Amygdala (tissue), 56 donors: ENCODE results near the gene MRPL36.
"Not testable (repeated sequence)": the region's sequence is repeated elsewhere in the genome, so short reads cannot be mapped to it uniquely, and the experiment has no call there.

ENCODE experiments used
- DNase-seq, 56 donors: peaks; one replicate each; lab custom pipeline; 2025; lab: John Stamatoyannopoulos, UW

Gene MRPL36

GRCh38 chr5:1800472-1801221 is 1.0 kb upstream of the MRPL36 start:
- DNase-seq = peak in 25 of 56 donors; percentile 4 to 86 (median 40)

DNA sequence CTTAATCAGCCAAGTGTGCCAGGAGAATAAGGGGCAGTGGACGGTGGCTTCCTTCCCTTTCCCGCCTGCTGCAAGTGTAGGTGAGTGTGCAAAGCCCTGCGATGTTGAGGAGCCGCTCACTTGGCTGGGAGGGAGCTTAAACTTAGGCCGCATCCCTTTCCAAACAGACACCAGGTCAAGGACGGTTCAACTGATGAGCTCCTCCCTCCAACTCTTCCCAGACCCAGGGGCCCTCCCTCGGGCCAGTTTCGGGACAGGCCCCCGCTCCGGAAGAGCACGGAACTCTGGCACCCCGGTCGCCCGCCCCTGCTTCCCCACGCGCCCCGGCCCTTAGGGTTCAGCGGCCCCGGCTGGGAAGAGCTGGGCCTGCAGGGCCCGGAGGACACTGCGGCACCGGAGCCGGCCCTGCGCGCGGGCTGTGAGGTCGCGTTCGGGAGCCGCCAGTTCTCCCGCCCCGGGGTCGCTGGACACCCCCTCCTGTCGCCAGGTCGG is 481 bp downstream of the MRPL36 start:
- peak in 1 of 56 donors; percentile 43 for DNase-seq

- DNase-seq = not testable (repeated sequence)
Observed at GRCh38 chr5:1798589-1798988, 1.0 kb downstream of the MRPL36 start.

DNA sequence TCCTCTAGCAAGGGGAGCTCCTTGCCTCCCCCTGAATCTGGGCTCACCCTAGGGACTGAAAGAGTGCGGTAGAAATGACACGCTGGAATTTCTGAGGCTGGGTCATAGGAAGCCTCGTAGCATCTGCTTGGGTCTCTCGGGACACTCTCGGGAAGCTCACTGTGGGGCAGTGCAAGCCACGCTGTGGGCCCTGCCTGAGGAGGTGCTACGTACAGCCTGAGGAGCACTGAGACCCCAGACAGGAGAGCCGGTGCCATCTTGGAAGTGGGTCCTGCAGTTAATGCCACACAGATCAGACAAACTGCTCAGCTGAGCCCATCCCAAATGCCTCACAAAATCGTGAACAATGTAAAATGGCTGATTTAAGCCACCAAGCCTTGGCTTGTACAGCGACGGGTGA is 1.8 kb downstream of the MRPL36 start:
- DNase-seq = no peak

DNA sequence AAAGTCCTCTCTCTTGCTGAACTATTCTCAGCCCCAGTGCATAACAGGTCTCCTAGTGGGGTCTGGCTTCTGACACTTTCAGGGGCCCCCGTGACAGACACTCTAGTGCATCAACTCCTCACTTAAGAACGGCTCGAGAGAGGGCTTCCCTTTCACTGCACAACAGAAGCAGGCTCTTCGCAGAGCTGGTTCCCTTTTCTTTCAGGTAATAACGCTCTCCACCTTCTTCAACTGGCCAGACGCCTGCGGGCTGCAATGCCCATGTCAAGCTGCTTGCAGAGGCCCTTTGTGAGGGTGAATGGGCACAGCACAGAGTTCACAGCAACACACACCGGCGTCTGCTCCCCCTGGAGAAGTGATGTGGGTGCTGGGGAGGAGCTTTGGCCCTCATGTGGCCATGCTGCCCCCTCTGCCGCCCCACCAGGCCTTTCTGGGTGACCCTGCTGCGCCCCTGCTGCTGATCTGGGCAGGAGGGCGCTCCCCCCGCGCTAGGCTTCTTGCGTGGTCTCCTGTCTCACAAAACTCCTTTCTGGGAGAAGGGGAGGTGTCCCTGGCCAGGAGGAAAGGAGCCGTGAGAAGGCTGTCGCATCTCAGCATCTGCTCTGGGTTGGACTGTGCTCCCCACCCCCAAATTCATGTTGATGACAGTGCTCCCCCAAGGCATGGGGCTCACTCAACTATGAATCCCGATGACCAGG is 2.4 kb downstream of the MRPL36 start:
- no peak for DNase-seq

GRCh38 chr5:1796371-1797102 is 3.1 kb downstream of the MRPL36 start:
- no peak for DNase-seq

DNA sequence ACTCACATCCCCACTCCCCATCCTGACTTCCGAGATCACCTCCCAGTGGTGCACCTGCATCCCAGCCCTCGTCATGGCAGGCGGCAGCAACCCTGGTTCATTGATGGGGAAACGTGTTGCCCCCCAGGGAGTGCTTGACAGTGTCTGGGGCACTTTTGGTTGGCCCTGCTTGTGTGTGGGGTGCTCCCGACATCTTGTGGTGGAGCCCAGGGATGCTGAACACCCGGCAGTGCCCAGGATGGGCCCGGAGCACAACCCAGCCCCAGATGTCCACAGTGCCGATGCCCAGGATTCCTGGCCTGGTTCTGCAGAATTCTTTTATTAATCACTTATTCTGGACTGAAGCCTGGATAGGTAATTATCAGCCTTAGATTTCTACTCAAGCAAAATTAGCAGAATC is 3.7 kb downstream of the MRPL36 start:
- DNase-seq = no peak

- DNase-seq = no peak
Observed at GRCh38 chr5:1795506-1795905, 4.1 kb downstream of the MRPL36 start.

DNA sequence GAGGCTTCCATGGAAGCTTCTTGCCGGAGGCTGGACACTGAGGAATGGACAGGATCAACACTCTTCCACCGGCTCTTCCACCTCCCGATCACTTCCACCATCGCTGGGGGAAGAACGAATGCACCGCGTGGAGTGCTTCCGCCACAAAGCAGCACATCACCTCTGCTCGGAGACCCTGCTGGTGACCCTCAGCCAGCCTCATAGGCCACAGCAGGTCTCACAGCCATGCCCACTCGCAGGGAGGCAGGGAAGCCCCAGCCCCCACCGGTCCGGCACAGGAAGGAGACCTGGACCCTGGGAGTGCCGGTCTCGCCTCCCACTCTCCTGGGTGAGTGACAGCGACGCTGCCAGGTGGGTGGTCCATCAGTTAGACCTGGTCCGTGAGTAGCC is 4.7 kb downstream of the MRPL36 start:
- no peak for DNase-seq

- no peak for DNase-seq
Observed at GRCh38 chr5:1793966-1794900, 5.4 kb downstream of the MRPL36 start.

DNA sequence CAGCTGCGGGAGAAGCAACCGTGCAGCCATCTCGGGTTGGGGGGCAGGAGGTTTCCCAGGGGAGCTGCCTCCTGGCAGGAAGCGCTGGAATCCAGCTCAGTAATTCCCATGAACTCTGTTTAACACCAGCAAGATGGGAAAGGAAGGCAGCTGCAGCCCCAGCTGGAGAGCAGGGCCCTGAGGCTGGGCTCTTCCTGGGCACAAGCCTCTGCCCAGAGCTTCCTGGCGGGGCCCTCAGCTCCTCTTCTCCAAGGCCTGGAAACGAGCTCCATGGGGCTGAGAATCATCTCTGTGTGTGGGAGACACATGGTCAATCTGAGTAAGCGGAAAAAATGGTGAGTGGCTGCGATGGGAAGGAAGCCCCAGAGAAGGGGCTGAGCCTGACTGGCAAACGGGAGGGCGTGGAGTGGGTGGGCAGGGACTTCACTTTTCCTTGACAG is 6.3 kb downstream of the MRPL36 start:
- no peak for DNase-seq

GRCh38 chr5:1792842-1793266 is 6.8 kb downstream of the MRPL36 start:
- no peak for DNase-seq

- DNase-seq = no peak
Observed at GRCh38 chr5:1791176-1791575, 8.5 kb downstream of the MRPL36 start.

DNA sequence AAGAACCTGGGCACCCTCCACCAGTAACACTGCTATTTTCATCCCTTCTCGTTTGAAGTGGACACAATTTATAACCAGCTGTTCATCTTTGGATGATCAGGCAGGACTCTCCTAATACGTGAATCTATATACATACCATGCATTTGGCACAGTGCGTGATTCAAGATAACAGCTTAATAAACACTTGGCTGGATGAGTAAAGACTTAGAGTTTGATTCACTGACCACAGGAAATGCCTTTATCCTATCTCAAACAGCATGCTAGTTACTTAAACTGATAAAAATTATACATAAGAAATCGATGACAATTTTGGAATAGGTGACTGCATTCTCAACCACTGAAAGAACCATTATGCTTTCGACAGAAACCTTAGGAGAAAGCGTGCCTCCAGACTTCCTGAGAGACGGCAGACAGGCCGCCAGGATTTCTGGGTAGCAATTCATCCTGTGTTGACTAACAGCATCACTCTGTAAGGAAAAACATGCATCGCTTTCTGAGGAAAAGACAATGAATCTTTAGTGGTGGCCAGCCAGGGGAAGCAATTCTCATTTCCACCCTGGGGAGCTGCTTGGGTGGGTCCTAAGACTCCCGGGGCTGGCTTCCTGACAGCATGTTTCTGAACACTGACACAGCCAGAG is 9.7 kb downstream of the MRPL36 start:
- no peak for DNase-seq

DNA sequence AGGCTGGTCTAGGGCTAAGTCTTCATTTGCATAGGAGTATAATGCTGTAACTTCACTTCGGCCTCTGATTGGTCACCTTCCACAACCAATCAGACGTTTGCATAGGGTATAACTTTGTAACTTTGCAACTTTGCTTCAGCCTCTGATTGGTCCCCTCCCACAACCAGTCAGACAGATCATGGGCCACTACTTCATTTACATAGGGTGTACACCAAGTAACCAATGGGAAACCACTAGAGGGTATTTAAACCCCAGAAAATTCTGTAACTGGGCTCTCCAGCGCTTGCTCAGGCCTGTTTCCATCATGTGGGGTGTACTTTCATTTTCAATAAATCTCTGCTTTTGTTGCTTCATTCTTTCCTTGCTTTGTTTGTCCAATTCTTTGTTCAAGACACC is 10.2 kb downstream of the MRPL36 start:
- not testable (repeated sequence) for DNase-seq

- no peak for DNase-seq
Observed at GRCh38 chr5:1788828-1789227, 10.8 kb downstream of the MRPL36 start.

GRCh38 chr5:1788200-1788599 is 11.4 kb downstream of the MRPL36 start:
- DNase-seq = no peak

GRCh38 chr5:1787472-1788047 is 12.1 kb downstream of the MRPL36 start:
- DNase-seq = no peak
